ENCODE data around the gene CUEDC1. TPM values are rescaled to one million over a fixed set of nuclear protein-coding genes. Genes with fewer than 3 reads are reported as not detected.

Gene CUEDC1
- total RNA-seq, 4 donors from 2014 or later, result 17.1 to 25.7 (median 22.1) TPM

- ATAC-seq (ENCODE audit: low FRiP score), result no peak
- DNase-seq (ENCODE audit: low spot score), result no peak
- TF ChIP-seq CTCF (IDR thresholded peaks at IDR 0.05), result no peak
Observed at GRCh38 chr17:57839571-57839923, 115.7 kb downstream of the CUEDC1 start.

GRCh38 chr17:57838857-57839570 is 116.2 kb downstream of the CUEDC1 start:
- ATAC-seq (ENCODE audit: low FRiP score) (no peak), DNase-seq (ENCODE audit: low spot score) (no peak)
- no peak for TF ChIP-seq CTCF (IDR thresholded peaks at IDR 0.05)

- ATAC-seq (ENCODE audit: low FRiP score) (no peak), DNase-seq (ENCODE audit: low spot score) (no peak)
- no peak for TF ChIP-seq CTCF (IDR thresholded peaks at IDR 0.05)
Observed at GRCh38 chr17:57838453-57838852, 116.8 kb downstream of the CUEDC1 start.

- no peak for ATAC-seq (ENCODE audit: low FRiP score)
- TF ChIP-seq CTCF (IDR thresholded peaks at IDR 0.05), result no peak
- no peak for DNase-seq (ENCODE audit: low spot score)
Observed at GRCh38 chr17:57835333-57835900, 119.8 kb downstream of the CUEDC1 start.

- no peak for TF ChIP-seq CTCF (IDR thresholded peaks at IDR 0.05)
- DNase-seq (ENCODE audit: low spot score), result no peak
- ATAC-seq (ENCODE audit: low FRiP score), result no peak
Observed at GRCh38 chr17:57834146-57834741, 121.0 kb downstream of the CUEDC1 start.

GRCh38 chr17:57833179-57833939 is 121.9 kb downstream of the CUEDC1 start:
- ATAC-seq (ENCODE audit: low FRiP score) (peak; percentile 85), DNase-seq (ENCODE audit: low spot score) (peak; percentile 53)
- TF ChIP-seq CTCF (IDR thresholded peaks at IDR 0.05), result no peak

Measured in omental fat pad (tissue), 4 donors.